RWPE1 (cell line): ENCODE measurements around the gene AGK.

Experiments
- CTCF ChIA-PET: fragments of 350-600 bp; sonication (Branson Sonifier 250); formaldehyde crosslinking; extraction: SDS; loops from one replicate; lab custom pipeline; 2021; lab: Yijun Ruan, JAX
- POLR2A ChIA-PET: fragments of 400-600 bp; formaldehyde crosslinking; extraction: SDS; loops from one replicate; lab custom pipeline; 2020; ENCODE audit warnings: antibody characterized with exemption; ENCODE audit not compliant: low non-redundant PET; lab: Yijun Ruan, JAX
- DNase-seq: peaks from one replicate; pipeline ENCODE4 v3.0.0; 2012; ENCODE audit warnings: low spot score
- H3K27ac ChIP-seq: fragments of 450-650 bp; 2 replicates; pipeline ENCODE4 v1.5.1; 2017
- TF ChIP-seq, protein P1 (sequence below): fragments of 450-650 bp; conservative IDR thresholded peaks from 2 replicates; pipeline ENCODE4 v1.5.1; 2017; ENCODE audit warnings: low read depth, mild to moderate bottlenecking

Gene AGK

DNA sequence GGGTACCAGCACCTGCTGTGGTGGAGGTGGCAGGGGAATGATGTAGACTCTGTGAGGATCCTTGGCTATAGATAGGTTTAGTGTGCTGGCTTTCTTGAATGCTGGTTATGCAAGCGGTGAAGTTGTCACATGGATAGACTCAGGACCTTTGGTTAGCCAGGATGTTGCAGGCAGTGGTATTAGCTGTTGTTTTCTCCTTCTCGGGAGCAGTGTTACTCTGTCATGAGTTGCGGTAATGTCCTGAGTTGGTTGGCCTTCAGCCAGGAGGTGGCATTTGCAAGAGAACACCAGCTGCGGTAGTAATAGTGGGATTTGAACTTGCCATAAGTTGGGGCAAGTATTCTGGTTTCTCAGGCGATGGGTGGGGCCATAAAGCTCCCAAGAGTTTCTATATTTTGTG lies 10.8 kb downstream of the AGK start:
- POLR2A ChIA-PET = no interaction called here
- H3K27ac ChIP-seq = no peak overlapping the region
- TF ChIP-seq, protein P1, sequence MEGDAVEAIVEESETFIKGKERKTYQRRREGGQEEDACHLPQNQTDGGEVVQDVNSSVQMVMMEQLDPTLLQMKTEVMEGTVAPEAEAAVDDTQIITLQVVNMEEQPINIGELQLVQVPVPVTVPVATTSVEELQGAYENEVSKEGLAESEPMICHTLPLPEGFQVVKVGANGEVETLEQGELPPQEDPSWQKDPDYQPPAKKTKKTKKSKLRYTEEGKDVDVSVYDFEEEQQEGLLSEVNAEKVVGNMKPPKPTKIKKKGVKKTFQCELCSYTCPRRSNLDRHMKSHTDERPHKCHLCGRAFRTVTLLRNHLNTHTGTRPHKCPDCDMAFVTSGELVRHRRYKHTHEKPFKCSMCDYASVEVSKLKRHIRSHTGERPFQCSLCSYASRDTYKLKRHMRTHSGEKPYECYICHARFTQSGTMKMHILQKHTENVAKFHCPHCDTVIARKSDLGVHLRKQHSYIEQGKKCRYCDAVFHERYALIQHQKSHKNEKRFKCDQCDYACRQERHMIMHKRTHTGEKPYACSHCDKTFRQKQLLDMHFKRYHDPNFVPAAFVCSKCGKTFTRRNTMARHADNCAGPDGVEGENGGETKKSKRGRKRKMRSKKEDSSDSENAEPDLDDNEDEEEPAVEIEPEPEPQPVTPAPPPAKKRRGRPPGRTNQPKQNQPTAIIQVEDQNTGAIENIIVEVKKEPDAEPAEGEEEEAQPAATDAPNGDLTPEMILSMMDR = no peak
- CTCF ChIA-PET = interaction anchor here (0.5 kb wide), 1 partner anchor 30 kb away, joined by 3 read pairs; no protein-coding TSS in a partner anchor
- DNase-seq = no peak

DNA sequence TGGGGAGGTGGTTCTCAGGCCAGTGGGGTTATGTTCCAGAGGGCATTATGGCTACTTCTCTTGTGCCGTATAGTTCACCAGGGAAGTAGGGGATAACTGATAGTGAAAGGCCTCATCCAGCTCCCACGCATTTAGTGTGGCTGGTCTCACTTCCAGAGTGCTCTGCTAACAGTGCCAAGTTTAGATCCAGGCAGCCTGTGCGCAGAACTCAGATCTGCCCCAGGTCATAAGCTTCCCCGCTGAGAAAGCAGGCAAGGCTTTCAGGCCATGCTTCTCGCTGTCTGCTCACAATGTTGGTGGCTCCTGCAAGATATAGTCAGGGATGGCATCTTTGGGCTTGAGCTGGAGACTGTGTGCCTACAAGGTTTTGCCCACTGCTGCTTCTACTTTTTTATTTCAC lies 11.3 kb downstream of the AGK start:
- no peak overlapping the region for H3K27ac ChIP-seq
- TF ChIP-seq, protein P1 = no peak
- ChIA-PET POLR2A (no interaction called here), CTCF (no interaction called here)
- no peak for DNase-seq

DNA sequence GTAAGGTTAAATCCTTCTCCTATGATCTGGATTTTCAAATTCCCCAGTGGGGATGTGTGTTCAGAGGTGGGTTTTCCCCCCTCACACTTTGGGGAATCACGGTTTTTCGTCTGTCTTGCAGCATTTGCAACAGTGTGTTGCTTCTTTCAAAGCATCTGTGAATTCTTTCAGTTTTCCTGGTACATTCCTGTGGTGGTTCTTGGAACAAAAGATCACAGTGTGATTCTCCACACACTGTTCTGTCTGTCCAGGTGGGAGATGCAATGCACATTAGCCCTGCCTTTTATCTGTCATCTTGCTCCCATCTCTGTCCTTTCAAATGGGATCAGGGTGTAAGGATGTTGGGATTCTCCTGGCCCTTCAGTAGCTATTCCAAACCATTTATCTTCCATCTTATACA lies 11.8 kb downstream of the AGK start:
- DNase-seq = no peak
- no peak overlapping the region for H3K27ac ChIP-seq
- ChIA-PET POLR2A (no interaction called here), CTCF (no interaction called here)
- TF ChIP-seq, protein P1 = no peak

DNA sequence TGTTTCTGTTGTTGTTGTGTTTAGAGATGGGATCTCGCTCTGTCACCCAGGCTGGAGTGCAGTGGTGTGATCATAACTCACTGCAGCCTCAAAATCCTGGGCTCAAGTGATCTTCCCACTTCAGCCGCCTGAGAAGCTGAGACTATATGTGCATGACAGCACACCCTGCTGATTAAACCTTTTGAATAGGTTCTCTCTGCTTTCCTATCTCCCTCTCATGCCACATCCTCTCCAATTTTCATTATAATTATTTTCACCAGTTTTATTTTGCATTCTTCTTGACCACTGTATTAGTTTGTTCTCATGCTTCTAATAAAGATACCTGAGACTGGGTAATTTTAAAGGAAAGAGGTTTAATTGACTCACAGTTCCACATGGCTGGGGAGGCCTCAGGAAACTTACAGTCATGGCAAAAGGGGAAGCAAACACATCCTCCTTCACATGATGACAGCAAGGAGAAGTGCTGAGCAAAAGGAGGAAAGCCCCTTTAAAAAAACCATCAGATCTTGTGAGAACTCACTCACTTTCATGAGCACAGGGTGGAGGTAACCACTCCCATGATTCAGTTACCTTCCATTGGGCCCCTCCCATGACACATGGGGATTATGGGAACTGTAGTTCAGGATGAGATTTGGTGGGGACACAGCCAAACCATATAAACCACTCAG lies 12.9 kb downstream of the AGK start:
- TF ChIP-seq, protein P1 = no peak
- no peak for DNase-seq
- CTCF ChIA-PET = no interaction called here
- H3K27ac ChIP-seq = no peak overlapping the region
- POLR2A ChIA-PET = no interaction called here

DNA sequence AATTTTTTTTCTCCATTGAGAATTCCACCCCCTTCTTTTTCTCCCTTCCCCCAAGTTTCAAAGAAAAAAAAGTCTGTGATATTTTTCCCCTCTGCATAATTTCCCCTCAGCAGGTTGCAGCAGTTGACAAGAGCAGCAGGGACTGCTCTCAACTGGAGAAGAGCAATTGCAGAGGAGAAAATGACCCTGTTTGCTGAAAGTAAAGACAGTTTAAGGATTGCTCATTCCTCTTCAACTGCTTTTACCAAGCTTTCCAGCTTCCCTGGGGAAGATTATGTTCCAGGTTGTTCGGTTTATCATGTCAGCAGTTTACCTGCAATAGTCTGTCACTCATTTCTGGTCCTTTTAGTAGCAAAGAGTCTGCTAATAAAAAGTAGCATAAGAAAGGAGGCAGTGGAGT lies 16.2 kb downstream of the AGK start:
- no peak for DNase-seq
- no peak overlapping the region for H3K27ac ChIP-seq
- TF ChIP-seq, protein P1 = no peak
- CTCF ChIA-PET = no interaction called here
- POLR2A ChIA-PET = no interaction called here

DNA sequence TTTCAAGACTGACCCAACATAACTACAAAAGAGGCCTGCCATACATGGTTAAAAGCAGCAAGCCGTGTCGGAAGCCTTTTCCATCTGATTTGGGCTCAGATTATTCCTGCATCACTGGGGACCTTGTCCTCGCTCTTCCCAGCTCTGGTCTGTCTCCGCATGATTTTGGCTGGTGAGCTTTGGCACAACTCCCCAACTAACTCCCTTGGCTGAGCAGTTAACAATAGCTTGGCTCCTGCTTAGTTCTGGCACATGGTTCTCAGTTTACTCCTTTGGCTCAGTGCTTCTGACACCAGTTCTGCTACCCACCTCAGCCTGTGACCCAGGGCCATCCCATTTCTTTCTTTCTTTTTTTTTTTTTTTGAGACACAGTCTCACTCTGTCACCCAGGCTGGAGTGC lies 17.0 kb downstream of the AGK start:
- ChIA-PET POLR2A (no interaction called here), CTCF (interaction anchor here (0.7 kb wide), 1 partner anchor 645 kb away, joined by 4 read pairs; no protein-coding TSS in a partner anchor)
- DNase-seq = no peak
- TF ChIP-seq, protein P1 = no peak
- no peak overlapping the region for H3K27ac ChIP-seq
